SKM-1 treated with dmso at 0.1 percent for 144 hours (cell line): ENCODE measurements around the gene ZFP2.
"Not testable (repeated sequence)": the region's sequence is repeated elsewhere in the genome, so short reads cannot be mapped to it uniquely, and the experiment has no call there.

Experiments
- DNase-seq: peaks from one replicate; lab custom pipeline; 2025; ENCODE audit not compliant: unreplicated experiment; lab: John Stamatoyannopoulos, UW

The ZFP2 gene

GRCh38 chr5:178895615-178896571, at the start of gene ZFP2:
TSS of gene ZFP2 (plus strand) at chr5:178895913. CDS start at chr5:178931314, 35,401 bp downstream.
- peak; percentile 27 for DNase-seq

DNA sequence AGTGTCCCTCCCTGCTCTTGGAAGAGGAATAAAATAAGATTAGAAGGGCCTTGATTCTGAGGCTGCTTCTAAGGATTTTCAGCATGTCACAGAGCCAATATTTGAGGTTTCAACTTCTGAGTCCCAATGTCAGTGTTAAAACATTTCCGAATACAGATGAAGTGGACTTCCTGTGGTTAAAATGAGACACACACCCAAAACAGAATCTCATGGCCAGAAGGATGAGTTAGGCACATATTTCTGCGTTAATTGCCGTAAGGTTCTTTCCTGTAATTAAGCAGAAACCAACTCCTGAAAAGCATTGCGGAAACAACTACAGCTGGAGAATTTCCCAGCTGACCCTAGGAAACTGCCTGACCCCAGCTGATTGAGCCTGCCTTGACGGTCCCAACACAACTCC, 46.4 kb upstream of the ZFP2 start:
- DNase-seq: no peak

DNA sequence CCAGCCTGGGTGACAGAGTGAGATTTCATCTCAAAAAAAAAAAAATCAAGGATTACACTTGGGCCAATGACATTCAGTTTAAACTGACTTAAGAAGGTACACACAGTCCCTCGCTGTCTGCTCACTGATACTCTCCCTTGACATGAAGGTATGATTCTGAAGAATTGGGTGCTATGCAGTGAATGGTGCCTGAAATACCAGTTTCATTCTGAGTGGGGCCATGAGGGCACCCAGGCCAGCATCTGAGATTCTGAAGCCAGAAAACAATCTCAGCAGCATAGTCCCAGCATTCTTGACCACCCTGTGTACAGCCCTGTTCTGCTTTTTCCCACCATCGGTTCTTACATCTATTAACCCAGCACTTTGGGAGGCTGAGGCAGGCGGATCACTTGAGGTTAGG, 43.8 kb upstream of the ZFP2 start:
- DNase-seq: no peak

- DNase-seq: no peak
Observed at GRCh38 chr5:178854284-178854683, 41.4 kb upstream of the ZFP2 start.

DNA sequence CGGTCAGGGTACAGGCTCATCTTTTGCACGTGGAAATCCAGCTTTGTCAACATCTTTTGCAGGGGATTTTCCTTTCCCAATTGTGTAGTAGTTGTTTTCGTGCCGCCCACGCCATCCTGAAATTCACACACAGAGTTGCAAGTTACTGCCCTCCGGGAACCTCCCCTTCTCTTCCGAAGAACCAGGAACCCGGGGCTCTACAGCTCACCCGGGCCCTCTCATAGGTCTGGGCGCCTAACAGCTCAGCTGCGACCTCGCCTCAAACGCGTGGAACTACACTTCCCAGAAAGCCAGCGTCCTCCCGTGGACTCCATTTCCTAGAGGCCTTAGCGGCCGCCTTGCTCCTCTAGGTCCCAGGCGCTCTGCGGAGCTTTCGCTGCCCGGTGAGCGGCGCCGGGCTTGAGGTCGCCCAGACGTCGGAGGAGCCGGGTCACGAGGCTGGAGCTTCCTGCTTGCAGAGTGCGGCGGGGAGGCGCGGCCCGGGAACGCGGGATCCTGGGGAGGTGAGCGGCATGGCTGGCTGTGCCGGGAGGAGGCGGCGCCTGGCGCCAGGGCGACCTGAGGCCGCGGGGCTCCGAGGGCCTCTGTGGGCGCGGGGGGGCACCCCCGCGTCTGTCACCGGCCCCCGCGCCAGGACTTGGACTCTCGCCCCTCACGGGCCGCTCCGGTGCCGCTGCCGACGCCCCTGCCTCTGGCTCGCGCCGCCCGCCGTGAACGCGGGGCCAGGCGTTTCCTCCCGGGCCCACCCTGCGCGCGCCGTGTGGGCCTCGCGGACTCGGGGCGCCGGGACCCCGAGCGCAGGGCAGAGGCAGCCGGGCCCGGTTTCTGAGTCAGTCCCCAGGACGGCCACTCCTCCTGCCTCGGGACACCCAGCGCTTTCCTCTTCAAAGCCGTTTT, 35.8 kb upstream of the ZFP2 start, which contains the start of gene ZNF354B:
Gene ZNF354B, plus strand, starts transcription at position 329 of the 897 bp plus-strand sequence. CDS start 1,095 bp downstream, outside the sequence.
- DNase-seq: peak; percentile 93

- DNase-seq: not testable (repeated sequence)
Observed at GRCh38 chr5:178860615-178861014, 35.1 kb upstream of the ZFP2 start.

DNA sequence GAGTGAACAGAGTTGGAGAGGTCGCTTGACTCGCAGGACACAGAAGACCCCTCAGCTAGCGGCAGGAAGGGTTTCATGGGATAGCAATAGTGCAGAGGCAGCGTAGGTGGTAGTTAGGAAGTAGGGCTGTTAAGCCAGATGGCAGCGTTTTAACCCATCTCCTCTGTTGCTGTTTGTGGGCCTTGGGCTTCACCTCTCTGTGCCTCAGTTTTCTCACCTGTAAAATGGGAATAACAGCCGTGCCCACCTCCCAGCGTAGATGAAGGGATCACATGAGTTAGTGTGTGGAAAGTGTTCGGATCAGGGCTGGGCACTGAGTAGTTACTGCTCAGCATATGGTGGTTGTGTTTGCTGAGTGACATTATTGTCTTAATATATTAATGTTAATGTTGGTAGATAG, 34.1 kb upstream of the ZFP2 start:
- no peak for DNase-seq

- DNase-seq: no peak
Observed at GRCh38 chr5:178866946-178867345, 28.8 kb upstream of the ZFP2 start.

GRCh38 chr5:178869577-178869976, 26.1 kb upstream of the ZFP2 start:
- no peak for DNase-seq

- no peak for DNase-seq
Observed at GRCh38 chr5:178870411-178870810, 25.3 kb upstream of the ZFP2 start.

GRCh38 chr5:178872302-178872701, 23.4 kb upstream of the ZFP2 start:
- DNase-seq: no peak

DNA sequence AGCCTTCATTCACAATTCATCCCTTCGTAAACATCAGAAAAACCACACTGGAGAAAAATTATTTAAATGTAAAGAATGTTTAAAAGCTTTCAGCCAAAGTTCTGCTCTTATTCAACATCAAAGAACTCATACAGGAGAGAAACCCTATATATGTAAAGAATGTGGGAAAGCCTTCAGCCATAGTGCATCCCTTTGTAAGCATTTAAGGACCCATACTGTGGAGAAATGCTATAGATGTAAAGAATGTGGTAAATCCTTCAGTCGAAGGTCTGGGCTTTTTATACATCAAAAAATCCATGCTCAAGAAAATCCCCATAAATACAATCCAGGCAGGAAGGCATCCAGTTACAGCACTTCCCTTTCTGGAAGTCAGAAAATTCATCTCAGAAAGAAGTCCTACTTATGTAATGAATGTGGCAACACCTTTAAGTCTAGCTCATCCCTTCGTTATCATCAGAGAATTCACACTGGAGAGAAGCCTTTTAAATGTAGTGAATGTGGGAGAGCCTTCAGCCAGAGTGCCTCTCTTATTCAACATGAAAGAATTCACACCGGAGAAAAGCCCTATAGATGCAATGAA, 12.5 kb upstream of the ZFP2 start:
- DNase-seq: not testable (repeated sequence)

DNA sequence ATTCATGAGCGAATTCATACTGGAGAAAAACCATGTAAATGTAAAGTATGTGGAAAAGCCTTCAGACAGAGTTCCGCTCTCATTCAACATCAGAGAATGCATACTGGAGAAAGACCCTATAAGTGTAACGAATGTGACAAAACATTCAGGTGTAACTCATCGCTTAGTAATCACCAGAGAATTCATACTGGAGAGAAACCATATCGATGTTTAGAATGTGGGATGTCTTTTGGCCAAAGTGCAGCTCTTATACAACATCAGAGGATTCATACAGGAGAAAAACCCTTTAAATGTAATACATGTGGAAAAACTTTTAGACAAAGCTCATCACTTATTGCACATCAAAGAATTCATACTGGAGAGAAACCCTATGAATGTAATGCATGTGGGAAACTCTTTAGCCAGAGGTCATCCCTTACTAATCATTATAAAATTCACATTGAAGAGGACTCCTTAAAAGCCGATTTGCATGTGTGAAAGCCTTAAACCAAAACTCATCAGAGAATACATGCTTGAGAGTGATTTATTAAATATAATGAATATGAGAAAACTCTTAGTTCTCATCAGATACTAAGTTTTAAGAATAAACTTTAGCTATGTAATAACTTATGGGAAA, 11.8 kb upstream of the ZFP2 start:
- no peak for DNase-seq

DNA sequence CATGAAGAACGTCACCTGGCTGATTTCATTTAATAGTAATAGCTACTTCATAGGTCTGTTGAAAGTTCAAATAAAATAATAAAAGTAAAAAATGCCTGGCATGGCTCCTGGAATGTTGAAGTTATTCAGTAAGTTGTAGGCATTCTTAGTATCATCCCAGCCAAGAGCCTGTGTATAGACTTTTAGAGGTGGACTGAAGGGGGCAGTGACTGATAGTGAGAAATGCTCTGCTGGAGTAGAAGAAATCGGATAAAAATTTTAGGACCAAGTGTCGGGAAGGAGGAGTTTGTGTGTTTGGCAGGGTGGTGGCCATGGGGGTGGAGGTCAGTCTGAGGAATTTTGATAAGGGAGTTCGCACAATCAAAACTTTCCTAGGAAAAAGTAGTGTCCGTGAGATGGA, 3.6 kb downstream of the ZFP2 start:
- DNase-seq: no peak

GRCh38 chr5:178902849-178903248, 7.1 kb downstream of the ZFP2 start:
- no peak for DNase-seq

GRCh38 chr5:178931846-178932760, 36.4 kb downstream of the ZFP2 start:
- no peak for DNase-seq

DNA sequence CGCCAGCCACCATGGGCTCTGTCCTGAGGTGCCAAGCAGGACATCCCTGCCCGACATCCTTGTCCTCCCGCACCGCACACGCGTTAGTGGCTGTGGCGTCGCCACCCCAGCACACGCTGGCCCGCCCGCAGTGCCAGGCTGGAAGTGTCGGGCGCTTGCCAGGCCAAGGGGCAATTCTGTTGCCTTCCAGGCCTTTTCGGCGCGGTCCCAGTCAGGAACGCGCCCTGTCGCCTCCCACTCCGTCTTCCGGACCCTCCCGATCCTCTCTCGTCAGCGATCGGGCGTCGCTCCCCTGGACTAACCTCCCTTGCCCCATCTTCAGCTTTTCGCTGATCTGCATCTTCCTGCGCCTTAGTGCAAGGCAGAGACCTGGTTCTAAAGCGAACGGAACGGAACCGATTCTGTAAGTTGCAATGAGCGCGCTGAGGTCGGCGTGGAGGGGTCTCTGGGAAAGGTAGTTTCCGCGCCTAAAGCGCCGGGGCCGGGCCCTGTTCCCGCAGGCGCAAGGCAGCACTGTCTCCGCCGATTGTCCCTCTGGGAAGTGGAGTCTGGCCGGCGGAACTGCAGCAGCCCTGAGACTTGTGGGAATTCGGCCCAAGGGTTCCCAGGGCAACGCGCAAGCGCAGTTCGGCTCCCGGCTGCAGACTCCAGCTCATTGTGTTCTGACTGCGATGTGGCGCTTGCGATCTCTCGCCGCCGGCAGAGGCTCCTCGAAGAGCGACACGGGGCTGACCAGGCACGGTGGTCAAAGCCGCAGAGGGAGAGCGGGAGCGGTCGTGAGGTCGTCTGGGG, 45.1 kb downstream of the ZFP2 start, which contains the start of gene ZNF454:
Gene ZNF454, plus strand, starts transcription at position 630 of the 792 bp plus-strand sequence. CDS start 1,594 bp downstream, outside the sequence.
- DNase-seq: no peak

GRCh38 chr5:178941361-178941760, 45.6 kb downstream of the ZFP2 start:
- DNase-seq: no peak
